ENCODE measurements around the gene RSPH4A.
"Not testable (repeated sequence)": the region's sequence is repeated elsewhere in the genome, so short reads cannot be mapped to it uniquely, and the experiment has no call there.

RSPH4A gene

DNA sequence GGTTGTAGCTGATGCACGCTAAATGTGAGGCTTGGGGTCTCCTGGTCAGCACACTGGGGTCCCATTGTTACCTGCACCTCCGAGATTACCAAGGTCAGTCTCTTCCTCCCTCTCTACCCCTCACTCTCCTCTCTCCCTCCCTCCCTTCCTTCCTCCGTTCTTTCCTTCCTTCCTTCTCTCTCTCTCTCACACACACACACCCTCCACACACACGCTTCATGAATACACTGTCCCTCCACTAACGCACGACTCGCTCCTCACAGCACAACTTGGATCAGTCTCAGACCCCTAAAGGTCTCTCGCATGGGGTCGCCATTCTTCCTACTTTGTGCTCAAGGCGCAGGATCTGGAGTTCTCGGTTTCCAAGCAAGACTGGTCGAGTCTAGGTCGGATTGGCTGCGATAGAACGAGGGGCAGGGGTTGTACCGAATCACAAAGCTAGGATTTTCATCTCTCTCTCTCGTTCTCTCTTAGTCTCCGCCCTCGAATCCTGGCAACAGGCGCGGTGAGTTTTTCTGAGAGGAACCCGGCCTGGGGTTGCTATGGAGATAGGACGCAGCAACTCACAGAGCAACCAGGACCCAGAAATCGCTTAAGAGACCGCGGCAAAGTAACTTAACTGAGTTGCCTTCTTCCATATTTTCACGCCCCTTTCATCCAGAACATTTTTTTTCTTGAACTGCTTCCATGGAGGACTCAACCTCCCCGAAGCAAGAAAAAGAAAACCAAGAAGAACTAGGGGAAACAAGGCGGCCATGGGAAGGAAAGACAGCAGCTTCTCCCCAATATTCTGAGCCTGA lies at the start of gene RSPH4A:
RSPH4A (plus strand) TSS at position 543 of the 800 bp plus-strand sequence; CDS start at position 688, 145 bp downstream.
- DNase-seq = peak; percentile 95 to 98

DNA sequence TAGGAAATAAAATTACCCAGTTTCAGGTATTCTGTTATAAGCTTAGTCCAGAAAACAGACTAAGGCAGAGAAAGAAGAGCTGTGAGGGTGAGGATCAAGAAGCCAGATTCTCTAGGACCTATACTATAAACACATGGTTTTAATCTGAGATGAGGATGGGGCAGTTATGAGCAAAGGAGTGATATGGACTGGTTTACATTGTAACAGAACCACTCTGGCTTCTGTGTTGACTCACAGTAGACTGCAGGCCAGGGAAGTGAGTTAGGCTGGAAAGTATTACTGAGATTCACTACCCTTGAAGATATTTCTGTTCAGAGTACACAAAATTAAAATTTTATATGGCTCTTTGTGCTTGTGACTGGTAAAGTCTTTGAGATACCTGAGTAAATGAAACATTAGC lies 48.2 kb upstream of the RSPH4A start:
- no peak for DNase-seq

DNA sequence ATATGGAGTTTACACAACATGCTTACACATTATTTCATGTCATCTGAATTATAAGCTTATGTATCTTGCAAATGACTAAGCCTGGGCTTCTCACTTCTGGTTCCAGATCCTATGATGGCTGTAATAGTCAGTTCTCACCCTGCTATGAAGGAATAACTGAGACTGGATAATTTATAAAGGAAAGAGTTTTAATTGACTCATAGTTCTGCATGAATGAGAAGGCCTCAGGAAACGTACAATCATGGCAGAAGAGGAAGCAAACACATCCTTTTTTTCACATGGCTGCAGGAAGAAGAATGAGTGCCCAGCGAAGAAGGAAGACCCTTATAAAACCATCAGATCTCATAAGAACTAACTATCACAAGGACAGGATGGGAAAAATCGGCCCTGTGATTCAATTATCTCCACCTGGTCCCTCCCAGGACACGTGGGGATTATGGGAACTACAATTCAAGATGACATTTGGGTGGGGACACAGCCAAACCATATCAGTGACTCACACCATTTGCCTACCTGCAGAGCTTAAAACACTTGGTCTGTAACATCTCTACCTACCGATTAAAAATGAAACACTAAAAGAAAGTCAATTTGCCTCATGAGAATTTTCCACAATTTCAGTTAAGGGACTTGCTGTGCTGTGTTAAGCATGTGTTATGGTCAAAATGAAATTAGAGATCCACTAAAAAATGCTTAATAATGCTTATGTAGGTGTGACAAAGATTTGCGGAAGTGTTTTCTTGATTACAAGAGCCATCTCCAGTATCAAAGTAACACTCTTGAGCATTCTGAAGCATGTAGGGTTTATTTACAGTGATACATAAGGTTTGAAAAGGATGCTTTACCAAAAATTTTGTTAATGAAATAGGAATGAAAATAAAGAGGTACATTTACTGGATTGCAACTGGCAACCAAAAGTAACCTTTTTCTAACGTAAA lies 47.2 kb upstream of the RSPH4A start:
- DNase-seq = peak; percentile 16 to 28

DNA sequence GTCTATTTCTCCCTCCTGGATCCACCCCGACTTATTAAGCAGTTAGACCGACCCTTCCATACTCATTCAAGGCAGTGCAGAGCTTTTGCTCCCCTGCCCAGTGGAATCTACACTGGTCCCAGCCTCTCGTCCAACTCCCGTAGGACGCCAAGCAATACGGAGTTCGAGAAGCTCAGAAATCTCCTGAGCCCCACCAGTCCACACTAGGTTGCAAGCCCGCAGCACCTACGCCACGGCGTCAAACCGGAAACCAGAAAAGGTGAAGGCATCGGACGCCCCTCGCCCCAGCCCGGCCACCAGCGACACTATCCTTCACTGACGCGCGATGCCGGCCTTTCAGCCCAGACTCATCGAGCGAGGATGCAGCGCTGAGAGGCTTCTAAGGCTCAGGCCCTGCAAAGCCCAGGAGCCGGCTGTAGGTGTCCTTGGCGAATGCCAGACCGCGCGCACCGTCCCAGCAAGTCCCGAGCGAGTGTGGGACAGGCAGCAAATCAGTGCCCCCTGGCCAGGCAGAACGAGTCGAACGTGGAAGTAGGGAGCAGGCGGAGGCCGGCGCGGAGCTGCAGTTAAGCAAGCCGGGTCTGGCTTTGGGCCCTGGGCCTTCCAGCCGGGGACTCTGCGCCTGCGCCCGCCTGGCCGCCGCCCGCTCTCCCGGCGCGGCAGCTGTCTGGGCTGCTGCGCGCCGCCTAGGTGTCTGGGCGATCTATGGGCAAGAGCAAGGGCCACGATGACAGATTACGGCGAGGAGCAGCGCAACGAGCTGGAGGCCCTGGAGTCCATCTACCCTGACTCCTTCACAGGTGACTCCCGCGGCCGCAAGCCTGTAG lies 45.2 kb upstream of the RSPH4A start, which contains the start of gene RWDD1:
RWDD1 (plus strand) TSS at position 649 of the 827 bp plus-strand sequence; CDS start at position 728, 79 bp downstream.
- DNase-seq = peak; percentile 100

DNA sequence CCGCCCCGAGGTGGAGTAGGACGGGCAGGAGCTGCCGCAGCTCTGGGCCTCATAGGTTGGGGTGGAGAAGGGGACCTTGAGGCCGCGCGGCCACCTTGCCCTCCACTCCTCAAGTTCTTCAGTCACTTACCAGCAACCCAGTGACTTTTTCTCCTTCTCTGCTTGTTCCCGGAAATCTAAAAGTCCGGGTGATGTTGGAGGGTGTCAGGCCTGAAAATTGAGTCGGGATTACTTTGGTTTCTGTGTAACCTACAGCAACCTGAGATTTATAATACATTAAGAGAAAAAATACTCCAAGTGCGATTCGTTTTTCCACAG lies 44.6 kb upstream of the RSPH4A start:
- peak in 1 of 2 experiments; percentile 70 for DNase-seq

DNA sequence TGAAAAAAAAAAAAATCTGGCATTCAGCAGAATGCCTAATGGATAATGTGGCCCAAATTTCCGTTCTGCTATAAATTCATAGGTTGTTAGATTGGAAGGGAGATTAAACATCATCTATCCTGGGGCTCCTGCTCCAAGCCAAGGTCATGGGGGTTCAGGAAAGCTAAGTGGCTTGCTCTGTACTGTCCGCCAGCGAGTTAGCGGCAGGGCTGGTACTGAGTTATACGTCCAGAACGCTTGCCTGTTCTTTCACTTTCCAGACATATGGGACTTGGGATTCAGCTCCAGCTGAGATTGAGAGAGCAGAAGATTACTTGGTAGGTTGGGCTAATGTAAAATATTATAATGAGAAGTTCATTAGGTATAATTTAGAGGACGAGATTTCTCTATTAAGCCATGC lies 44.1 kb upstream of the RSPH4A start:
- DNase-seq = peak; percentile 27 to 33

DNA sequence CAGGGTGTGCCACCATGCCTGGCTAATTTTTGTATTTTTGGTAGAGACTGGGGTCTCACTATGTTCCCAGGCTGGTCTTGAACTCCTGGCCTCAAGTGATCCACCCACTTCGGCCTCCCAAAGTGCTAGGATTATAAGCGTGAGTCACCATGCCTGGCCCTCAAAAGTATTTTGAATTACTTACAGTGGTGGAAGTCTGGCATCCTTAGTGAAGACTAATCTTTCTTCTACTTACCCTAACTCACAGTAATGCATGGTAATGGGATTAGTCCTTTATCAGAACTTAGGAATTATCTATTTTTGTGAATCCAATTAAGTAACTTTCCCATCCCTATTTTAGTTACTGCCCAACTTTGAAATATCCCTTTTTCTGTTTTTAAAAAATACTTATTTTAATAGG lies 41.1 kb upstream of the RSPH4A start:
- no peak for DNase-seq

DNA sequence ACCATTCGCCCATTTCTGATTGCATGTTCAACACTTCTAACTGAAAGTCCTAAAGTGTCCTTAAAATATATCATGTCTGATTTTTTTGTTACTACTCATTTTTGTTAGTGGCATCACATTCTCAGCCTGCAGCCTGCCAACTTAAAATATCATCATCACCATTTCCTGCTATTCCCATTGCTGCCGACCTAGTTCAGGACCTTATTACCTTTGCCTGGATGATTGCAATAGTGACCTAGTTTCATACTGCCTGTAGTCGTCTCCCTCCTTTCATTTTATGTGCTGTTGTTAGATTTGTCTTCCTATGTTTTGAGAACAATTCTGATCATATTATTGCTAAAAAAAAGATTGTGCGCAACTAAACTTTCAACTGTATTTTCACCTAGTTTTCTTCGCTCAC lies 38.8 kb upstream of the RSPH4A start:
- DNase-seq = no peak

DNA sequence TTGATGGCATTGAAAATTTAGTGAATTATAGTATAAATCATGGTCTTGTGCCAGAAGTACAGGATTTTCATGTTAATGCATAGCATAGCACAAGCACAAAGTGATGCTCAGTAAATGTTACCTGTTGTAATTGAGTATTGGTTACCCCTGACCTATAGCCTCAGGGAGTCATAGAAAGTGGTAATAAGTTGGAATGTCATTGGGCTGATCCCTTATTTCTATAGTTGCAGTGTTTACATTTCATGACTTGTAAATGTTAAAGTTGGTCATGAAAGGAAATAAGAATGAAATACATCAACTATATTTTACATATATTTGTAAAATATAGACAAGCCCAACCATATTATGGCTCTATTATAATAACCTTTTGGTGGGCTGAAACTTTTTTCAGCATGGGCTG lies 37.9 kb upstream of the RSPH4A start:
- DNase-seq = no peak

DNA sequence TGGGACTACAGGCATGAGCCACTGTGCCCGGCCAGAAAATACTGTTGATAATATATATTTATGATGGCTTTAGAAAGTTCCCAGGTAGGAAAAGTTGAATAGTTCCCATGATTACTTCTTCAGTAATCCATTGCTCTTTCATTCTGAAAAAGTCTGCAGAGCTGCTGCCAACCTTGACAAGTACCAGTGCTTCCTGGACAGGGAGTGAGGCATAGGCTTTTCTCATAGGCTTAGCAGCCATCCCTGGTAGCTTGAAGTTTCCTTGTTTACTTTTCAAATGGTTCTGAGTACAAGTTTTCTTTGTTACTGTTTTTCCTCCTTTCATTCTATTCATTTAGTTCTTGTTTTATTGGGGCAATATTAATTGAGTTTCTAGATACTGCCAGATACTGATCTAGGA lies 37.1 kb upstream of the RSPH4A start:
- no peak for DNase-seq

DNA sequence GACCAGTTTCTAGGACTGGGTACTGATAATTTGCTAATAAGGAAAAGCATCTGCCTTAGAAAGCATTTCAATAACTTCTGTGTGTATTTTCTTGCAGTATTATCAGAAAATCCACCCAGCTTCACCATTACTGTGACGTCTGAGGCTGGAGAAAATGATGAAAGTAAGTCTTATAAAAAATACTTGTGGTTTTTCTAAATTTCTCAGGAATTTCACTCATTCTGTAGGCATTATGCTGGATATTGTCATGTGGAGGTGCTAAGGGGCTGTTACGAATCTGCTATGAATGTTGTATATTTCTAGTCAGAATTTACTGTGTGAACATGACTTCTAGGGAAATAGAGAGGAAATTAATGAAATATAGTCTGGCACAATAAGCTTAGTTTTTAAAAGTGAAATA lies 36.1 kb upstream of the RSPH4A start:
- DNase-seq = no peak

DNA sequence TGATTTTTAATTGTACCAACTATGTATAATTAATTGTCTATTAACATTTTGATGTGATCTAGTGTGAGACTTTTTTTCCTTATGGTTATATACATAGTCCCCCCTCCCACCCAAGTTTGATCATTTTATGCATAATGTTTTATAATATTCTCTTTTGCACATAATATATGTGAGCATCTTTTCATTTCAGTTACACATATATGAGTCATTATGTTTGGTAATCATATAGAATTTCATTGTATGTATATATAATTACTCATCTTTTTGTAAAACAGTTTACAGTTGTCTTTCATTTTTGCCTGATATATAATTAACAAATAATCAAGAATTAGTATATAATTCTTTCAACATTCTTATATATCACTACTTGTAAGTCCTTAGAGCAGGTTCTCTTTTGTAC lies 30.0 kb upstream of the RSPH4A start:
- no peak for DNase-seq

DNA sequence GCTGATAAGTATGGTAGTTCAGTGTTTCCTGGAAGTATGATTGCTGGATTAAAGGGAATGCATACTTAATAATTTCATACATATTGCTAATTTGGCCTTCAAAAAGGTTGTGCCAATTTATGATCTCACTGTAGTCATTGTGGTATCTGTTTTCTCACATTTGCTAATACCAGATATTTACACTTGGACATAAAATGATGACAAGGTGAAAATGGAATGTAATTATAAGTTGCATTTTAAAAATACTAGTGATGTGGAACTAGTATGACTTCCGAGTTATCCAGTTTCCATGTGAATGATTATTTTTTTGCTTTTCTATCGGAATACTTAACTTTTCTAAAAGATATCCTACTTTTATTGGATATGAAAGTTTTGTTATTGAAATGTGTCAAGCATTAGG lies 29.5 kb upstream of the RSPH4A start:
- DNase-seq = no peak

DNA sequence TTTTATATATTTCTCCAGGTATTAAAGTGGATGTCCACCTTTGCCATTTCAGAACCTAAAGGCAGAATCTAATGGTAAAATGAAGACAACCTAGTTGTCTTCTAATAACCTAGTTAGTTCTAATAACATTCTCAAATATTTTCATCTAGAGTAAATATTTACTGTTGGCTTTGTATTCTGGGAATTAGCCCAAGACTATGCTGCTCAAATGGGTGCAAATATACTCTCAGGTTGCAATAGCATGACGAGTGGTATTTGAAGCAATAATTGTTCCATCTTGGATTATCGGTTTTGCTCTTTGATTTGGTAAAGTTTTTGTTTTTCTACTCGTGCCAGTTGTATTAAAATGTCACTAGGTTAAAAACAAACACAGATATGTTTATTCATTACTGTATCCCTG lies 21.0 kb upstream of the RSPH4A start:
- no peak for DNase-seq

DNA sequence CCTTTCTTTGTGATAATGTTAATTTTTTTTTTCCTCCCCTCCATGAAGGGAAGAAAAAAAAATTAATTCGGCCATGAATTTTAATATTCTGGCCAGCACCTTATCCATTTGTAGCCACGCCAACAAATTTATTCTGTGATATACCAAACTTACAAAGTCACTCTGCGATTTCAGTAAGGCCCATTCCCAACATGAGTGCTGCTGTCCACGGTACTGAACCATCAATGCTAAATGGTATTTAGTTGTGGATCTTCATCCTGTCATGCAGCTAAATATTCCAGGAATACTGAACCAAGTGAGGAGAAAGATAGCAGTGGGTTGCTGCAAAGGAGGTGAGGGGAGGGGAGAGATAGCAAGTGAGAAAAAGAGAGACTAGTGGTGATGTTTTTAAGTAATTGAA lies 19.5 kb upstream of the RSPH4A start:
- DNase-seq = peak in 1 of 2 experiments; percentile 16

DNA sequence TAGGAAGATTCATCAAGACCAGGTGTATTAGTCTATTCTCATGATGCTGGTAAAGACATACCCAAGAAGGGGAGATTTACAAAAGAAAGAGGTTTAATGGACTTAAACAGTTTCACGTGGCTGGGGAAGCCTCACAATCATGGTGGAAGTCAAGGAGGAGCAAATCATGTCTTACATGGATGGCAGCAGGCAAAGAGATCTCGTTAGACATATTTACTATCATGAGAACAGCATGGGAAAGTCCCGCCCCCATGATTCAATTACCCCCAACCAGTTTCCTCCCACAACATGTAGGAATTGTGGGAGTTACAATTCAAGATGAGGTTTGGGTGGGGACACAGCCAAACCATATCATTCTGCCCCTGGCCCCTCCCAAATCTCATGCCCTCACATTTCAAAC lies 12.4 kb upstream of the RSPH4A start:
- DNase-seq = not testable (repeated sequence)

DNA sequence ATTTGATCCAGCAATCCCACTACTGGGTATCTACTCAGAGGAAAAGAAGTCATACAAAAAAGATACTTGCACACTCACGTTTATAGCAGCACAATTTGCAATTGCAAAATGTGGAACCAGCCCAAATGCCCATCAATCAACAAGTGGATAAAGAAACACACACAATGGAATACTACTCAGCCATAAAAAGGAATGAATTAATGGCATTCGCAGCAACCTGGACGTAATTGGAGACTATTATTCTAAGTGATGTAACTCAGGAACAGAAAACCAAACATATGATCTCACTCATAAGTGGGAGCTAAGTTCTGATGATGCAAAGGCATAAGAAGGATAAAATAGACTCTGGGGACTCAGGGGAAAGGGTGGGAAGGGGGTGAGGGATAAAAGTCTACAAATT lies 11.4 kb upstream of the RSPH4A start:
- DNase-seq = not testable (repeated sequence)

DNA sequence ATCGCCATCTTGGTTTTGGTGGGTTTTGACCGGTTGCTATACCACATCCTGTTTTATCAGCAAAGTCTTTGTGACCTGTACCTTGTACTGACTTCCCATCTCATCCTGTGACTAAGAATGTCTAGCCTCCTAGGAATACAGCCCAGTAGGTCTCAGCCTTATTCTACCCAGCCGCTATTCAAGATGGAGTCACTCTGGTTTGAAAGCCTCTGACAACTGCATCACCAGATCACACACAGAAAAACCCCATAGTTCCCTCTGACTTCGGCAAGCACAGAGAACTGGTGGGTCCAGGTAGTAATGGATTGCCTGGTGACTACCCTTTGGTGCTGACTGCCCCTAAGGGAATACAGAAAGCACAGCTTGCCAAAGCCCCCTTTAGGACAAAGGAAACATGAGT lies 10.3 kb upstream of the RSPH4A start:
- no peak for DNase-seq

DNA sequence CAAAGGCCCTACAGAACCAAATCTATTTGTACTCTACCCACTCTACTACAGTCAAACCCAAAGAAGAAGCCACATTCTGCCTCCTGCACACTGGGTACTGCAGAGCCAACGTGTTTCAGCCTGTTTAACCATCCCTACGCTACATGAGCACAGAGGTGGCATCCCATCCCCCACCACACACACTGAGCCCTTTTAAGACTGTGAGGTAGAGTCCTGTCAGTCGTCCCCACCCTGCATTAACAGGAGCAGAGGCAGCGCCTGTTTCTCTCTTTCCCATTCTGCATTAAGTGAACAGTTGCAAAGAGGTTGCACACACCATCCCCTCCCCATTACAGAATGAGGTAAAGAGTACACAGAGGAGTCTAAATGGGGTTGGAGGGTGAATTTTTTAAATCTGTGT lies 5.2 kb upstream of the RSPH4A start:
- no peak for DNase-seq

DNA sequence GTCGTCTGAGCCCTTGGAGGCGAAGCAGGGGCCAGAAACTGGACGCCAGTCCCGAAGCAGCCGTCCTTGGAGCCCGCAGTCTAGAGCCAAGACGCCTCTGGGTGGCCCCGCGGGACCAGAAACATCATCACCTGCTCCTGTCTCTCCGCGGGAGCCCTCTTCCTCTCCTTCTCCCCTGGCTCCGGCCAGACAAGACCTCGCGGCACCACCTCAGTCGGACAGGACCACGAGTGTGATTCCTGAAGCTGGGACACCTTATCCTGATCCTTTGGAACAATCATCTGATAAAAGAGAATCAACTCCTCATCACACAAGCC lies 416 bp downstream of the RSPH4A start:
- peak in 1 of 2 experiments; percentile 47 for DNase-seq

DNA sequence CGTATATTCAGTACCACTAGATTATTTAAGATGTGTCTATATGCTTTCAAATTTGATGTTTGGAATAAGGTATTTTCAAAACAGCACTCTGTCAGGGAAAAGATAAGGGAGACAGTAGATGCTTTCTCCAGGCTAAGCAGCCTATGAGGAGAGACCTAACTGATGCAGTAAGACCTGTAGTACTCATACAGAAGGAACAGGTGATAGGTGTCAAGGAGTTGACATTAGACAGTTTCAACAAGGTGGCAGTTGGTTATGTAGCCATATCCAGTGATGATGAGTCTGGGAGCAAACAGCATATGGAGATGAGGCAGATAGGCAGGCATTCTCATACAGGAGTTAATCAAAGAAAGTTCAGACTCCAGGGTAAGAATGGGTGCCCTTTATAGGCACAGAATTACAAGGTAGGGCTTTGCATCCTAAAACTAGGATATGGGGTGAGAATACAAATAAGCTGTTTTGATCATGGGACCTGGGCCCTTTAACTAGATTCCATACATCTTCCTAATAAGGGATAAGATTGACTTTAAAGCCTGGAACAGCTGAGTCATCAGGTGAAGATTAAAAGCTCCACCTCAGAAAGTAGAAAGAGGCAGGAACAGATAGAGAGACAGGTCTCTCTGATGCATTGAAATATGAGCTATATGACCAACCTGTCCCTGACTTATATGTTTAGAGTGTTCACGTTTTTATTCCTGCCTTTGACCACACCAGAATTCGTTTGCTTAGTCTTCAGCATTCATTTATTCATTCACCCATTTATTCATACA lies 7.9 kb downstream of the RSPH4A start:
- DNase-seq = no peak

DNA sequence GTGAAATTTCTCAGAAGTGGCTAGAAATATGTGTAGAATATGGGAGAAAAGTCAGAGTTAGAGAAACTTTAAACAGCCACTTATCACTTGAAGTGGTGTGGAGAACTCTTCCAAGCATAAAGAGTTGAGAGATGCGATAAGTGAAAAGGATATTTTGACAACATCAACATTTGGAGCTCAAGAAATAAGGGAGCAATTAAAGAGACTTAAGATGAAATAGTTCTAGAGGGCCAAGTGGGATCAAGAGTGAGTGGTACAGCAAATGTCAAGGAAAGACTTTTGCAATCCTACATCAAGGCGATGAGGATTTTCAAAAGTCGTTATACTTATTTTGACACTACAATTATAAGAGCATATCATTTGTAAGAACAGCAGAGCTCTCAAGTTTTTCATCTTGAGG lies 9.6 kb downstream of the RSPH4A start:
- no peak for DNase-seq
